Activated T-helper 2 cell treated with anti-CD3 and anti-CD28 coated beads, Interferon-gamma antibody, Interleukin-2, Interleukin-4, amounts not matched to agents 10 μg/mL and 5 μg/mL and 100 μg/mL, durations not matched to agents 14 hours and 24 hours and 36 hours (primary cell): Measurements from ENCODE around the gene GRPEL2. TPM values are rescaled to one million over a fixed set of nuclear protein-coding genes. Genes with fewer than 3 reads are reported as not detected.
"Not testable (repeated sequence)": the region's sequence is repeated elsewhere in the genome, so short reads cannot be mapped to it uniquely, and the experiment has no call there.

Experiments
- DNase-seq: peaks from one replicate; pipeline ENCODE4 v3.0.0; 2021; ENCODE audit warnings: low spot score
- H3K27ac Mint-ChIP-seq: one replicate; pipeline ENCODE4 v1.8.0; 2021; ENCODE audit warnings: mixed read lengths
- H3K27me3 Mint-ChIP-seq: one replicate; pipeline ENCODE4 v1.8.0; 2021; ENCODE audit warnings: low read depth, mixed read lengths
- H3K36me3 Mint-ChIP-seq: one replicate; pipeline ENCODE4 v1.8.0; 2021; ENCODE audit warnings: low read depth, mixed read lengths
- H3K4me1 Mint-ChIP-seq: one replicate; pipeline ENCODE4 v1.8.0; 2021; ENCODE audit warnings: low read depth, mixed read lengths
- H3K4me3 Mint-ChIP-seq: one replicate; pipeline ENCODE4 v1.8.0; 2021; ENCODE audit warnings: low read depth, mild to moderate bottlenecking, moderate library complexity, mixed read lengths
- H3K9me3 Mint-ChIP-seq: one replicate; pipeline ENCODE4 v1.8.0; 2021; ENCODE audit warnings: mixed read lengths
- intact Hi-C: fragments of 100-400 bp; cut with micrococcal nuclease; formaldehyde crosslinking; loops from one replicate; pipeline ENCODE4 v1.15.1; 2023
- total RNA-seq: library from RNA; stranded (reverse); gene quantifications from 2 replicates; pipeline ENCODE4 v1.2.3, GENCODE V29; 2022

The GRPEL2 gene
- total RNA-seq, 1 donor from 2014 or later, result 22.5 TPM

DNA sequence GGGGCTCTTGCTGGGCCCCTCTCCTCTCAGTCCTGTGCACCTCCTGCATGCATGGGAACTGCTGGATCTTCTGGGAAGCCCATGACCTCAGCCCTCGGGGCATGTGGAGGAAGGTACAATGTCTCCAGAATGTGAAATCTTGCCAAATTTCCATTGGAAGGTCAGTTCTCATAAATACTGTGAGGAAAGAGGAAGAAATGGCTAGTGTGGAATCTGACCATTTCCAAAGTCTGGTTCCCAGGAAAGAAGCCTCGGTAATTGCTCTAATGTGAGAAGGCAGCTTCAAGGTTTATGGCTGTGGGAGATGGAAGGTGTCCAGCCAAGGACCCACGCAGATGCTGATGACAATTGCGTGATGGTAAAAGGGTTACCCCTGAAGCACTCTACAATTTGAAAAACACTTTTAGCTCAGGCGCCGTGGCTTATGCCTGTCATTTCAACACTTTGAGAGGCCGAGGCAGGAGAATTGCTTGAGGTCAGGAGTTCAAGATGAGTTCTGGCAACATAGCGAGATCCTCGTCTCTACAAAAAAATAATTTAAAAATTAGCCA, 41.9 kb downstream of the GRPEL2 start:
- Mint-ChIP-seq H3K9me3 (no peaks in the 10 kb centered on the region), H3K4me3 (no peak overlapping the region), H3K36me3 (no peaks in the 10 kb centered on the region), H3K4me1 (no peaks in the 10 kb centered on the region), H3K27ac (no peak overlapping the region), H3K27me3 (peaks cover 9% of the 10 kb centered on the region)
- no peak for DNase-seq
- intact Hi-C loops, result no loop called here

DNA sequence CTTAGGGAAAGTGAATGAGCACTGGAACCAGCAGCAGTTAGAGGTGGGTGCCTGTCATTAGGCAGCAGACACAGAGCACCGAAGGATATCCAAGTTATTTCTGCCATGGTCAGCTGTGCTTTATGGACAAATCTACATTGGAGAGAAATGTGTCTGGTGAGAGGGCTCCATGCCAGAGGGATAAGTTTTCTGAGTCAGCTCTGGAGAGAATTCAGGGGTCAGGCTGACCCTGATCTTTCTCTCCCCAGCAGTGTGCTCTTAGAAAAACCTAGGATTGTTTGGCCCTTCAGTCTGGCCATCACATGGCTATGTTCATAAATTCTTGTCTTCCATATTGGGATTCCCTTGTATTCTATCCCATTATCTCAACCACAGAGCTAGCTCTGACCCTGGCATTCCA, 42.7 kb downstream of the GRPEL2 start:
- intact Hi-C loops, result no loop called here
- Mint-ChIP-seq H3K4me1 (no peaks in the 10 kb centered on the region), H3K4me3 (no peak overlapping the region), H3K9me3 (no peaks in the 10 kb centered on the region), H3K27ac (no peak overlapping the region), H3K36me3 (no peaks in the 10 kb centered on the region), H3K27me3 (peaks cover 9% of the 10 kb centered on the region)
- no peak for DNase-seq

DNA sequence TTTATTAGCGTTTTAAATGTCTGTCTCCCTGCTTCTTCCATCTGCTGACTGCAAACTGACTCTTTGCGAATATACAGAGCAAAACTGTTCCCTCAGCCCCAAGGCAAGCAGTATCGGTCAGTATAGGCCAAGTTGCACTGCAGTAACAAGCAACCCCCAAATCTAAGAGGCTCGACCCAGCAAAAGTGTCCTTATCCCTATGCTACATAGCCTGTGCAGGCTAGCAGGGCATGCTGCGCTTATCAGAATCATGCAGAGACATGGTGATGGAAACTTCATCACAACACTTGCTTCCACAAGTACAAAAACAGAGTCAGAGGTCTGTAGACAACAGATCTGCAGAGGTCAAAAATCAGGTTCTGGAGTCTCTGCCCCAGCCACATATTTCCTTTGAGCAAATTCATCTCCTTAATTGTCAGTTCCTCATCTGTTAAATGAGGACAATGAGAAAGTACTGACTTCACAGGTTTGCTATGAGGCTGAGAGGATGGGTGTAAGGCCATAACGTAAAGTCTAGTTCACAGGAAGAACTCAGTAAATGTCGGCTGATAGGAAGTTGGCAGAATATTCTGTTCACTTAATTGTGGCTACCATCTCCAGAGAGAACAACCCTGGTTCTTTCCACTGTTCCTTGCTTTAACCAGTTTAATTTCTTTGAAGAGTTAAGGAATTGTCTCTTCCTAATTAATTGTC, 43.3 kb downstream of the GRPEL2 start:
- Mint-ChIP-seq H3K4me3 (no peak overlapping the region), H3K9me3 (no peaks in the 10 kb centered on the region), H3K27me3 (peaks cover 9% of the 10 kb centered on the region), H3K36me3 (no peaks in the 10 kb centered on the region), H3K4me1 (no peaks in the 10 kb centered on the region), H3K27ac (no peak overlapping the region)
- intact Hi-C loops, result no loop called here
- no peak for DNase-seq

DNA sequence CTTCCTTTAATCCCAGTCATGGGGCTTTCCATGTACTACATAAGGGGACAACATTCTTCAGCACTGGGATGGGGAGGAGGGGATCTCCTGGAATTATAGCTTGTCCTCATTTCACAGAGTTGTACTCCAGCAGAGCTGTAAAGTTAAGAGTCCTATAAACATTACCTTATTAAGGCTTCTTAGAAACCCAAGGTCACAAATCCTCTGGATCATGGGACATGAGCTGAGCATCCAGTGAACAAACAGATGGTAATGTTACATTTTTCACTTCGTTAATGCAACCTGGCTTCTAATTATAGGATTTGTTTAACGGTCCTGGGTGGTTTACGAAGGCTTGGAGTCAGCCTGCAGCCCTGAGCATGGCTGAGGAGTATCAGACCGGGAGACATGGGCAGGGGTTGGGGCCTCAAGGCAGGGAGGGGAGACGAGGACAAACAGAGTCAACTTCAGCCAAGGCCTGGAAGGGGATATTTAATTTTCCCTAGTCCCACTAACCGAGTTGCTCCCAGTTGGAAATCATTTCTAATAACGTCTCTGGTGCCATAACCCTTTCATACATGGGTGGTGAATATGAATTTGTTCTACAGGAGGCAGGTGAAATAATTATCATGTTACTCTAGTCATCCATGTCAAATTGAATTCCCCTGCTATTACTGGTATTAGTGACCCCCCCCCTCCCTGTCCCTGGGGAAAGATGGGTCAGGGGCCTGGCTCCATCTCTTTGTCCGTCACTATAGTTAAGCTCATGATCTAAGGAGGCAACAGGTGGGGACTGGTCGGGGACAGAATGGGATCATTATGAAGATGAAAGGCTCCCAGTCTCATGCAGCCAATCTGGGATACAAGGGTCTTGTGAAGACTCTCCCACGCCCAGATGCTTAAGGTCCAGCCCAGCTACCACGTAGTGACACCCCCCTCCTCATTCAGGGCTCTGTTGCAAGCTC, 44.5 kb downstream of the GRPEL2 start:
- Mint-ChIP-seq H3K36me3 (no peaks in the 10 kb centered on the region), H3K27ac (no peak overlapping the region), H3K27me3 (peaks cover 9% of the 10 kb centered on the region), H3K4me1 (no peaks in the 10 kb centered on the region), H3K4me3 (no peak overlapping the region), H3K9me3 (no peaks in the 10 kb centered on the region)
- intact Hi-C loops, result no loop called here
- DNase-seq, result no peak

DNA sequence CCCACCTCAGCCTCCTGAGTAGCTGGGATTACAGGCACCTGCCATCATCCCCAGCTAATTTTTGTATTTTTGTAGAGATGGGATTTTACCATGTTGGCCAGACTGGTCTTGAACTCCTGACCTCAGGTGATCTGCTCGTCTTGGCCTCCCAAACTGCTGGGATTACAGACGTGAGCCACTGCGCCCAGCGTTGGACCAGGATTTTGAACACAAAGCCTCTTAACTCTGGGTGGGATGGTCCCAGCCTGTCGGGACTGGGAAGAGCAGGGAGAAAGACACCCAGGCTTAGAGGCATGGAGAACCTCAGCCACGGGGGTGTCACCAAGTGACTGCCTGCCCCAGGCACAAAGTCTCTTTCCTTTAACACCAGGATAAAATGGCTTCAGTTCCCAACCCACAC, 45.8 kb downstream of the GRPEL2 start:
- H3K4me1 Mint-ChIP-seq, DNase-seq, H3K27me3 Mint-ChIP-seq, H3K36me3 Mint-ChIP-seq, intact Hi-C loops, H3K9me3 Mint-ChIP-seq, H3K27ac Mint-ChIP-seq, H3K4me3 Mint-ChIP-seq: not testable (repeated sequence)

DNA sequence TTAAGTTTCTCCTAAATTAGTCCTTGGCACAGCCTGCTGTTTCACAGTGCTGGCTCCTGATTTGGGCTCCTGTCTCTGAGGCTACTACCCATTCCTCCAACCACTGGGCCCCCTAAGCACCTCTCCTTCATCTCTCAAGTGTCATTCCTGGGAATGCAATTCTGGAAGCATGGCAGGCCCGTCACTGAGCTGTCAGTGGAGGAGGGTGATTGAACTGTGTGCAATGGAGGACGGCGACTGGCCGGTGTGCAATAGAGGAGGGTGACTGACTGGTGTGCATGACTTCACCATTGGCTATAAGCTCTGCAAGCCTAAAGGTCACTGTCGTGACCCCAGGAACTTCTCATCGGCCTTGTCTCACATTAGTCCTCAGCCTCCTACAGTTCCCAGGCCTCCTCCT, 46.2 kb downstream of the GRPEL2 start:
- no peak for DNase-seq
- H3K4me1 Mint-ChIP-seq, result no peaks in the 10 kb centered on the region
- no peak overlapping the region for H3K27ac Mint-ChIP-seq
- no peaks in the 10 kb centered on the region for H3K36me3 Mint-ChIP-seq
- intact Hi-C loops, result no loop called here
- H3K4me3 Mint-ChIP-seq, result no peak overlapping the region
- H3K27me3 Mint-ChIP-seq, result peaks cover 9% of the 10 kb centered on the region
- no peaks in the 10 kb centered on the region for H3K9me3 Mint-ChIP-seq

DNA sequence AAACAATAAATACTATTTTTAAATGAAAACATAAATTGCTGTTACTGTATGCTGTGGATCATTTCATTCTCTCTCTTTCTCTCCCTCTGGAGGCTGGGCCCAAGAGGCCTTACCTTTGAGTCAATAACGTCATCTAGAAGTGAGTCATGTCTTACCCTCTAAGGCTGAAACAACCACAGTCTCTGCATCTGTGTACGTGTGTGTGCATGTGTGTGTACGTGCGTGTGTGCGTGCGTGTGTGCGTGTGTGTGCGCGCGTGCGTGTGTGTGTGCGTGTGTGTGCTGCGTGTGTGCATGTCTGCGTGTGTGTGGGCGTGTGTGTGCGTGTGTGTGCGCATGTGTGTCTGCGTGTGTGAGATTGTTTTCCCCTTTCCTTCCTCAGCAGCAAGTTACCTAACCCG, 47.4 kb downstream of the GRPEL2 start:
- Mint-ChIP-seq H3K36me3 (no peaks in the 10 kb centered on the region), H3K27ac (no peak overlapping the region), H3K27me3 (peaks cover 11% of the 10 kb centered on the region), H3K4me3 (no peak overlapping the region), H3K4me1 (no peaks in the 10 kb centered on the region), H3K9me3 (no peaks in the 10 kb centered on the region)
- no peak for DNase-seq
- intact Hi-C loops, result no loop called here

DNA sequence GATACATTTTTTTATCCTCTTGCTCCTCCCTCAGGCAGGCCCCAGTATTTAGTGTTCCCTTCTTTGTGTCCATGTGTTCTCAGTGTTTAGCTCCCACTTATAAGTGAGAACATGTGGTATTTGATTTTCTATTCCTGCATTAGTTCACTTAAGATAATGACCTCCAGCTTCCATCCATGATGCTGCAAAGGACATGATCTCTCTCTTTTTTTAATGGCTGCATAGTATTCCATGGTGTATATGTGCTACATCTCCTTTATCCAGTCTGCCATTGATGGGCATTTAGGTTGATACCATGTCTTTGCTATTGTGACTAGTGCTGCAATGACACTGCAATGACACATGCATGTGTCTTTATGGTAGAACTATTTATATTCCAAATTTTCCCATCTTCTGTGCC, 49.7 kb downstream of the GRPEL2 start:
- H3K4me1 Mint-ChIP-seq, DNase-seq, H3K27me3 Mint-ChIP-seq, intact Hi-C loops, H3K9me3 Mint-ChIP-seq, H3K36me3 Mint-ChIP-seq, H3K4me3 Mint-ChIP-seq, H3K27ac Mint-ChIP-seq: not testable (repeated sequence)

DNA sequence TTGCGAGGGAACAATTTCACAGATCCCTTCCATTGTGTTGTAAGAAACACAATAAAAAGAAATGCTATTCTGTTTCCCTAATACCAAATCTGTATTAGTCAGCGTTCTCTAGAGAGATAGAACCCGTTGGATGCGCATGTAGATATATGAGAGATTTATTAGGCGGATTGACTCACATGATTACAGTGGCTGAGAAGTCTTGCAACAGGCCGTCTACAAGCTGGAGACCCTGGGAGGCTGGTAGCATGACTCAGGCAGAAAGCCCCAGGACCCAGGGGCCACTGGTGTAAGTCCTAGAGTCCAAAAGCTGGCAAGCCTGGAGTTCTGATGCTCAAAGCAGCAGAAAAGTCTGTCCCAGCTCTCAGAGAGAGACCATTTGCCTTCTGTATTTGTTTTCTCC, 52.2 kb downstream of the GRPEL2 start:
- no peak for DNase-seq
- no peak overlapping the region for H3K4me3 Mint-ChIP-seq
- H3K27ac Mint-ChIP-seq, result no peak overlapping the region
- H3K9me3 Mint-ChIP-seq, result no peaks in the 10 kb centered on the region
- H3K4me1 Mint-ChIP-seq, result no peaks in the 10 kb centered on the region
- H3K27me3 Mint-ChIP-seq, result peaks cover 2% of the 10 kb centered on the region
- intact Hi-C loops, result no loop called here
- H3K36me3 Mint-ChIP-seq, result no peaks in the 10 kb centered on the region

DNA sequence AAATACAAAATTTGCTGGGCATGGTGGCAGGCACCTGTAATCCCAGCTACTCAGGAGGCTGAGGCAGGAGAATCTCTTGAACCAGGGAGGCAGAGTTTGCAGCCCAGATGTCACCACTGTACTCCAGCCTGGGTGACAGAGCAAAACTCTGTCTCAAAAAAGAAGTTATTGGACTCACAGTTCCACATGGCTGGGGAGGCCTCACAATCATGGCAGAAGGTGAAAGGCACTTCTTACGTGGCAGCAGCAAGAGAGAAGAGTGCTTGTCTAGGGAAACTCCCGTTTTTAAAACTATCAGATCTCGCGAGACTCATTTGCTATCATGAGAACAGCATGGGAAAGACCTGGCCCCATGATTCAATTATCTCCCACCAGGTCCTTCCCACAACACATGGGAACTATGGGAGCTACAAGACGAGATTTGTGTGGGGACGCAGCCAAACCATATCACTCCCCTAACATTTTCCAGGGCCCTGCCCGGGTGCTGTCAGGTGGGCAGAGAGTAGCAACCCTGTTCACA, 53.5 kb downstream of the GRPEL2 start:
- H3K4me3 Mint-ChIP-seq, H3K4me1 Mint-ChIP-seq, DNase-seq, H3K27ac Mint-ChIP-seq, H3K36me3 Mint-ChIP-seq, H3K27me3 Mint-ChIP-seq, intact Hi-C loops, H3K9me3 Mint-ChIP-seq: not testable (repeated sequence)

DNA sequence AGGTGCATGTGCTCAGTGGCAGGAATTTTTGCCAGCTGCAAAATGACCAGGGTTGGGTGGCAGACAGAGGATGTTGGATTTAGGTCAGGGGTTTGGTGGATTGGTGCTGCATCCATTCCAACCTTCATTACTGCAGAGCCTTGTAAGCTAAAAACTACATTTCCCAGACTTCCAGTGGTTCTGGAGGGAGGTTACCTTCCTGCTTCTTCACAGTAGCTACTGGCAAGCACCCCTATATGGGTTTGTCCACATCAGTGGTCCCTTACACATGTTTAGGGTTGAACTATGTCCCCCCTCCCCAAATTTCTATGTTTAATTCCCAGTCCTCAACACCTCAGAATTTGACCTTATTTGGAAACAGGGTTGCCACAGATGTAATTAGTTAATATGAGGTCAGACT, 54.5 kb downstream of the GRPEL2 start:
- intact Hi-C loops, result no loop called here
- Mint-ChIP-seq H3K9me3 (no peaks in the 10 kb centered on the region), H3K4me3 (no peak overlapping the region), H3K27ac (no peak overlapping the region), H3K27me3 (peaks cover 2% of the 10 kb centered on the region), H3K36me3 (no peaks in the 10 kb centered on the region), H3K4me1 (no peaks in the 10 kb centered on the region)
- no peak for DNase-seq

DNA sequence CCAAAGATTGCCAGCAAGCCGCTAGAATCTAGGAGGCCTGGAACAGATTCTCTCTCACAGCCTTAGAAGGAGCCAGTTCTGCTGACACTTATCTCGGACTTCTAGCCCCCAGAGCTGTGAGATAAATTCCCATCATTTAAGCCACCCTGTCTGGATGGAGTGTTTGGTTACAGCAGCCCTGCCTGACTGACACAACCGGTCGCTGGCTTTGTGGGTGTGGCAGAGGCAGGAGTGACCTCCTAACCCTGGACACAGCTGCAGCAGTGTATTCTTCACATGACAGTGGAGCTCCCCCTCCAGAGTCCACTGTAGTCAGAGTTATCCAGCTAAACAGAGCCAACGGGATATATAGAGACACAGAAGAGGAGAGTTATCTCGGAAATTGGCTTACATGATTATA, 55.0 kb downstream of the GRPEL2 start:
- no peak overlapping the region for H3K4me3 Mint-ChIP-seq
- DNase-seq, result no peak
- intact Hi-C loops, result no loop called here
- no peaks in the 10 kb centered on the region for H3K9me3 Mint-ChIP-seq
- no peaks in the 10 kb centered on the region for H3K36me3 Mint-ChIP-seq
- H3K4me1 Mint-ChIP-seq, result no peaks in the 10 kb centered on the region
- no peak overlapping the region for H3K27ac Mint-ChIP-seq
- H3K27me3 Mint-ChIP-seq, result peaks cover 2% of the 10 kb centered on the region

DNA sequence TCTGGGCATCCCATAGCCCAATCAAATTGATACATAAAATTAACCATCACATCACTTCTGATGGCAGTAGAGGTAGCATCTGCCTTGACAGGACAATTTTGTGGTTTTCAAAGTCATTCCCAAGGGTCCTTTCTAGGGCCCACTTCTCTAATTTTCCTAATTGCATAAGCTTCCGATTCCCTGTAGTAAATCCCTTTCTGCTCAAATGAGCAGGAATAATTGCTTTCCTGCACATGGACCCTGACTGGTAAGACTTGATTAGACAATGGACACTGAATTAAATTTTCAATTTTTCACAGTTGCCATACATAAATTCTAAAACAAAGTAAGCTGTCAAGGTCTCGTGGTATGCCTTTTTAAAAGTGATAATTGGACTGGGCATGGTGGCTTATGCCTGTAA, 55.8 kb downstream of the GRPEL2 start:
- no peaks in the 10 kb centered on the region for H3K9me3 Mint-ChIP-seq
- H3K36me3 Mint-ChIP-seq, result no peaks in the 10 kb centered on the region
- no peak for DNase-seq
- H3K27me3 Mint-ChIP-seq, result peaks cover 2% of the 10 kb centered on the region
- no peak overlapping the region for H3K27ac Mint-ChIP-seq
- H3K4me1 Mint-ChIP-seq, result no peaks in the 10 kb centered on the region
- no peak overlapping the region for H3K4me3 Mint-ChIP-seq
- intact Hi-C loops, result no loop called here
